NCI-H82 treated with DMSO at 0.1 percent for 48 hours (cell line): ENCODE results near the gene RBP3.
"Not testable (repeated sequence)": the region's sequence is repeated elsewhere in the genome, so short reads cannot be mapped to it uniquely, and the experiment has no call there.

ENCODE experiments used
- DNase-seq: peaks from one replicate; lab custom pipeline; 2025; ENCODE audit not compliant: unreplicated experiment; lab: John Stamatoyannopoulos, UW

Gene RBP3

GRCh38 chr10:47371629-47372485 is 23.7 kb downstream of the RBP3 start:
- no peak for DNase-seq

GRCh38 chr10:47372726-47373125 is 24.6 kb downstream of the RBP3 start:
- DNase-seq: no peak

GRCh38 chr10:47374611-47375536 is 26.7 kb downstream of the RBP3 start:
- DNase-seq: no peak

- DNase-seq: no peak
These were observed 28.5 kb downstream of the RBP3 start for GRCh38 chr10:47376522-47377220.

GRCh38 chr10:47378183-47378510 is 30.0 kb downstream of the RBP3 start:
- no peak for DNase-seq

- DNase-seq: no peak
These were observed 30.7 kb downstream of the RBP3 start for GRCh38 chr10:47378606-47379444.

GRCh38 chr10:47379445-47379785 is 31.3 kb downstream of the RBP3 start:
- DNase-seq: no peak

- no peak for DNase-seq
These were observed 31.7 kb downstream of the RBP3 start for GRCh38 chr10:47379901-47380300.

GRCh38 chr10:47380341-47381102 is 32.4 kb downstream of the RBP3 start:
- DNase-seq: no peak

GRCh38 chr10:47381103-47381395 is 32.9 kb downstream of the RBP3 start:
- no peak for DNase-seq

- DNase-seq: no peak
These were observed 33.5 kb downstream of the RBP3 start for GRCh38 chr10:47381427-47382379.

GRCh38 chr10:47383261-47384147 is 35.3 kb downstream of the RBP3 start:
- DNase-seq: no peak

- peak; percentile 30 for DNase-seq
These were observed 36.2 kb downstream of the RBP3 start, which contains the start of gene ZNF488 for GRCh38 chr10:47384148-47384921. TSS of gene ZNF488 (minus strand) at chr10:47384293. CDS start at chr10:47368829, 15,464 bp downstream.

- DNase-seq: not testable (repeated sequence)
These were observed 37.9 kb downstream of the RBP3 start for GRCh38 chr10:47386104-47386503.

- no peak for DNase-seq
These were observed 40.7 kb downstream of the RBP3 start for GRCh38 chr10:47388879-47389278.

GRCh38 chr10:47389619-47390018 is 41.5 kb downstream of the RBP3 start:
- no peak for DNase-seq

GRCh38 chr10:47396311-47396717 is 48.2 kb downstream of the RBP3 start:
- no peak for DNase-seq
